Stimulated activated CD4-positive, alpha-beta T cell treated with anti-CD3 and anti-CD28 coated beads, Interleukin-12 subunit alpha, Interleukin-12 subunit beta, amount 100 ng/mL, for 48 hours (primary cell): Measurements from ENCODE around the gene TMEM147.

ENCODE experiments used
- DNase-seq, 3 donors: peaks; one replicate each; pipeline ENCODE4 v3.0.0-alpha.2; 2020; ENCODE audit warnings: low read depth in 2 of 3, low spot score in 1 of 3

TMEM147 gene, protein sequence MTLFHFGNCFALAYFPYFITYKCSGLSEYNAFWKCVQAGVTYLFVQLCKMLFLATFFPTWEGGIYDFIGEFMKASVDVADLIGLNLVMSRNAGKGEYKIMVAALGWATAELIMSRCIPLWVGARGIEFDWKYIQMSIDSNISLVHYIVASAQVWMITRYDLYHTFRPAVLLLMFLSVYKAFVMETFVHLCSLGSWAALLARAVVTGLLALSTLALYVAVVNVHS

DNA sequence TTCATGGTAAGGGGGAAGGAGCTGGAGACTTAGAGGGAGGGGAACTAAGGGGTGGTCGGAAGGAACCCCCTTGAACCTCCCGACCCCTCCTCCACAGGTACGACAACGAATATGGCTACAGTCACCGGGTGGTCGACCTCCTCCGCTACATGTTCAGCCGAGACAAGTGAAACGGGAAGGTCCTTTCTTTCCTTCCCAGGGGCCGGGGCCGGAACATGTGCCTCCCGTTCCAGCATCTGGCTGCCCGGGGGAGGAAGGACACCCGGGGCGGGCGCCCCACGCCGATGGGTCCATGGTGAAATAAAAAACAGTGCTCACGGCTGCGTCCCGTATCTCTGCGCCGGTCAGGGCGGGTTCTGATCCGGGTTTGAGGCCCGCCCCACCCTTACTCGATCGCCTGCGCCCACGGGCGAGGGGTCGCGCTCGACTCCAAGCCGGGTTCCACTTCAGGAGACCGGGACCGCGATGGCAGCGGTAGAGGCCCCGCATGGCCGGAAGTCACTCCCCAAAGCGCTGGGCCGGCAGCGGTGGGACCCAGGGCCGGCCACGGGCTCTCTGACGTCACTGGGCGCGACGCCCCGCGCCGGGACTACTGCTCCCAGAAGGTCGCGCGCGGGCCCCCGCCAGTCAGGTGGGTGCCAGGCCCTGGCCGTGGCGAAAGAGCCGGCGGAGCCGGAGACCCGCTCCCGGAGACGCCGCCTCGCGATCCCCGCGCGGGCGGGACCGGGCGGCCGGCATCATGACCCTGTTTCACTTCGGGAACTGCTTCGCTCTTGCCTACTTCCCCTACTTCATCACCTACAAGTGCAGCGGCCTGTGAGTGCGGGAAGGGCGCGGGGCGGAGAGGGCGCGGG lies at the start of gene TMEM147:
Gene TMEM147 (plus strand): TSS at position 626 of the 854 bp plus-strand sequence. CDS start 114 bp downstream, at position 740.
- peak; percentile 66 to 86 (median 72) for DNase-seq

DNA sequence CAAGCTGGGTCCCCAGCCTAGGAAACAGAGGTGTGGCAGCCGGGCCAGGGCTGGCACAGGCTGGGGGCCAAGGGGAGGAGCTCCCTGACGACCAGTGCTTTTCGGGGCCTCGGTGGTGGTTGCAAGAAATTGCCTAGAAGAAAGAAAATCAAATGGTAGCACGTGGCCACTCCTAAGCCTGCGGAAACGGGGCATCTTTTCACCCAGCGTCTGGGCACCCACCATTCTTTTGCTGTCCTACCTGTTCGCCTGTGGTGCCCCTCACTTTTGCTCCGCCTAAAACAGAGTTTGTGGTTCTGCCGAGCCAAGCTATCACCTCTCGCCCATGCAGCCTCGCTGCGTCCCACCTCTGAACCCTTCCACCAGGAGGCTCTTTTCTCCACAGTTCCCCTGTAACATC lies 48.0 kb upstream of the TMEM147 start:
- DNase-seq = no peak

DNA sequence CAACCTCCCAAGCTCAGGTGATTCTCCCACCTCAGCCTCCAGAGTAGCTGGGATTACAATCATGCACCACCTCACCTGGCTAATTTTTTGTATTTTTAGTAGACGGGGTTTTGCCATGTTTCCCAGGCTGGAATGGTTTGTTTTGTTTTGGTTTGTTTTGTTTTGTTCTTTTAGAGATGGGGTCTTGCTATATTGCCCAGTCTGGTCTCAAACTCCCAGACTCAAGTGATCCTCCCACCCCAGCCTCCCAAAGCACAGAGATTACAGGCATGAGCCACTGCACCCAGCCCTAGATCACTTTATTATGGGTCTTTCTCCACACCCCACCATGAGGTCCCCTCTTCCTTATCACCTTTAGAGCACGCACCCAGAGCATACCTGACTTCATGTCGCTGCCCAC lies 47.2 kb upstream of the TMEM147 start:
- no peak for DNase-seq

DNA sequence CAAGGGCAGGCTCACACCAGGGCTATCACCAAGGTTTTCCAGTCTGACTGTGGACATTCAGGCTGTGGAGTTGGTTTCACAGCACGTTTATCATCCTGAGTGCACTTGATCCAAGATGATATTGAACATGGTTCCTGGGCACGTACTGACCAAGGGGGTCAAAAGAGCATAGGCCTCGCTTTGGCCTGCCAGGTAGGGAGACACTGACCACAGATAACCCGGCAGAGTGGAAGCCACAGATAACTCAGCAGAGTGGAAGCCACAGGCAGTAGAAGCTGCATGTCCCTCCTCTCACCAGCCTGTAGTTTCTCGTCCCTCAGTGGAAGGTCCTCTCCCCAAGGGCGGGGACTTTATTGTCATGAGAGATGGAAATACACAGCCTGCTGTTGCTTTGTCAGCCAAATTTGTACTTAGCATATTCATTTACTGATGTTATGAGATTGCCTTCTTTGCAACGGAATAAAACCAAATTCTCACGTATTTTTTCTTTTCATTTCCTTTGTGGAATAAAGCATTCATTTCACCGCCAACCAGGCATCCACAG lies 46.4 kb upstream of the TMEM147 start:
- no peak for DNase-seq

DNA sequence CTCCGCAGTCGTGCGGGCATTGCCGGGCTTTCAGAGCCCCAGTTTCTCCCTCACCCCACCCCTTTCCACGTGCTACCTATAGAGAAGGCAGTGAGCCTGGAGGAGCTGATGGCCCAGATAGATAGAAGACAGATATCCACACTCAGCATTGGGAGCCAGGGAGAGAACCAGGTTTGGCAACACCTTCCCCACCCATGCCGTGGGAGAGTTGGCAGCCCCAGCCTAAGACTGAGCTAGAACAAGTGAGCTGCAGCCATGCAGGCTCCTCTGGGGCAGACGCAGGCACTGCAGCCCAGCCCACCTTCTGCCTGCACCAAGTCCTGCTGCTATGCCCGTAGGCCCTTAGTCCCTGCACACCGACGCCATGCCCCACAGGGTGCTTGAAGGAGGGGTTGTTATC lies 44.8 kb upstream of the TMEM147 start:
- DNase-seq = no peak

DNA sequence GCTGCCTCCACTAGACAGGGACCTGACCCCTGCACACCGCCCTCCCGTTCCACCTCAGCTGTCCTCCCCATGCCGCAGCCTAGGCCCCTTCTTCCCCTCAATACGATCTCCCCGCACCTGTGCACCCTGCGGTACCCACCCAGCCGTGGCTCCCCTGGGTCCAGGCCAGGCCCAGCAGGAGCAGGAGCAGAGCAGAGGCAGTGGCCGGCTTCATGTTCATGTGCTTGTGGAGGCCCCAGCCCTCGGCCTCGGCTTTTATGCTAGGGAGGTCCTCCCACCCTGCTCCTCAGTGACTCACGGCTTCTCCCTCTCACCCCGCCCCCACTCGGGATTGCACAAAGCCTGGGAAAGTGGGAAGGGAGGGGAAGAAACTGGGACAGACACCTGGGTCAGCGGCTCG lies 43.7 kb upstream of the TMEM147 start:
- no peak for DNase-seq

DNA sequence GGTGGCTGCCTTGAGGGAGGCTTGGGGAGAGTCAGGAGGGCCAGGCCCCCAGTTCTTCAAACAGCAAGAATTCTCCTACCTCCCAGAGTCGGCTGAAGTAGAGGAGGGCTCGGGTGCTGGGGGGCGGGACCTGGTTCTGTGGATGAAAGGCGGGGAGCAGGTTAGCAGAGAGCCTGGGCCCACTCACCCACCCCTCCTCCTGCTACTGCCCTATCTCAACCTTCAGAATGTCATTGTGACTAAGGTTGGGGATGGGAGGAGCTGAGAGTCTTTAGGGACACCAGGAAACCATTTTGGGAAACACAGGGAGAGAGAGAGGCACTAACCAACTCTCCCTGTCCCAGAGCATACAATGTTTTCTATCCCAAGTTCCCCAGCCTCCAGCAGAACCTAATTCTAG lies 42.7 kb upstream of the TMEM147 start:
- DNase-seq = no peak

DNA sequence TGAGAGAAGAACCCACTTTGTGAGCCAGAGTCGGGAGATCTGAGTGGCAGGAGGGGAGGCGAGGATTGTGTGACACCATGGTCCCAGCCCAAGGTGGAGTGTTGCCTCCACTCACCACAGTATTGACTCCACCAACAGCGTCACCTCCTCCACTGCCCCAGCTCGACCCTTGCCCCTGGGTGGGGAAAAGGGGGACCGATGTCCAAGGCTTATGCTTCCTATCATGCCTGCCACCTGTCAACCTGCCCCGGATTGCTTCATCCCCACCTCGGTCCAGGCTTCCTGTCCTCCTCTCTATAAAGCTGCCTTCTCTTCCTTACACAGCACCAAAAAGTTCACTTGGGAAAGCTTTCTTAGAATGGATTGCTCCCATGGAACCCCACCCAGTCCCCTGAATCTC lies 39.4 kb upstream of the TMEM147 start:
- DNase-seq = no peak

DNA sequence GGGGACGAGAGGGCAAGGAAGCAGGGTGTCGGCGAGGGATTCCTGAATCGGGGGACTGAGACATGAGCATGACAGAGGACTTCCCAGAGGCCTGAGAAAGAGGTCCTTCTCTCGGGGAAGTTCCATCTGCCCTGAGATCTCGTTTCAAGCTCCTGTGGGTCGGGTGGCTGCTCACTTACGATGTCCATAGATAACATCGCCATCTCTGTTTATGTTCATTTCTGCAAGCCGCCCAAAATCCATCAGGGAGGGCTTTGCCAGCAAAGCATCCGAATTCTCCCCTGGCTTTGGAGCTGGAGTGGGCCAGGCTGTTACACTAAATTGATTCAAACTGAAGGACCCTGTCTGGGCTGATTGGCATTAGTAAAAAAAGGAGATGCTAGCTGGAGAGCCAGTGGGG lies 37.9 kb upstream of the TMEM147 start:
- no peak for DNase-seq

DNA sequence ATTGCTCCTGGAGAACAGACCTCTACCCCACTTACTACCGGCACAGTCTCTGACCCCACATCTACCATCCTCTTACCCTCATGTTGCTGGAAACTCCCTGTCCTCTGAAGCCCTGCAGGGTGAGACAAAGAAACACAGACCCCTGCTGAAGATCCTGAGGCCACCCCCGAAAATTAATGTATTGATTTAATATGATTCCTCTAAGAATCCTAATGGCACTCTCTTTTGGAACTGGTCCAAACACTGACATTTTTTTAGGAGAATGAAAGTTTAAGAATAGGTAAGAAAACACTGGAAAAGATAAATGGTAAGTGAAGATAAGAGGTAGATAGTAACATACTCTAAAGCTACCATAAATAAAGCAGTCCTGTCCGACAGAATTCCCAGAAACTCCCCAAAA lies 37.3 kb upstream of the TMEM147 start:
- no peak for DNase-seq

DNA sequence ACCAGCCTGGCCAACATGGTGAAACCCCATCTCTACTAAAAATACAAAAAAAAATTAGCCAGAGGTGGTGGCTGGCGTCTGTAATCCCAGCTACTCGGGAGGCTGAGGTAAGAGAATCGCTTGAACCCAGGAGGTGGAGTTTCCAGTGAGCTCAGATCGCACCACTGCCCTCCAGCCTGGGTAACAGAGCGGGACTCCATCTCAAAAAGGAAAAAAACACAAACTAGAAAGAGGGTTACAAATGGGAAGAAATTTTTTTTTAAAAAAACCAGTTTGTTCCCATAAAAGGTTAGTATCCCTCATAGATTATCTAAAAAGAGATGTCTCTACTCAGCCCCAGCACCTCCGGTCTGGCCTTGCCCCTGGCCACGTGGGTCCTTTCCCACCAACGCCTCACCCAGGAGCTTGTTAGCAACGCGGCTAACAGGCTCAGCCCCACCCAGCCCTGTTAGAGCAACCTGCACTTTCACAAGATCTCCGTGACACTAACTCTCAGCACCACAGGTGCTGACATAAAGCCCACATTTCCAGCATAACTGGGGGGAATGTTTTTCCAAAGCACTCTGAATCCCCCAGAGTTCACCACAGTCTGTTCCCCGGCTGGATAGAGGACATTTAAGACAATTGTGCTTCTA lies 36.3 kb upstream of the TMEM147 start:
- DNase-seq = peak in 1 of 3 donors; percentile 21

DNA sequence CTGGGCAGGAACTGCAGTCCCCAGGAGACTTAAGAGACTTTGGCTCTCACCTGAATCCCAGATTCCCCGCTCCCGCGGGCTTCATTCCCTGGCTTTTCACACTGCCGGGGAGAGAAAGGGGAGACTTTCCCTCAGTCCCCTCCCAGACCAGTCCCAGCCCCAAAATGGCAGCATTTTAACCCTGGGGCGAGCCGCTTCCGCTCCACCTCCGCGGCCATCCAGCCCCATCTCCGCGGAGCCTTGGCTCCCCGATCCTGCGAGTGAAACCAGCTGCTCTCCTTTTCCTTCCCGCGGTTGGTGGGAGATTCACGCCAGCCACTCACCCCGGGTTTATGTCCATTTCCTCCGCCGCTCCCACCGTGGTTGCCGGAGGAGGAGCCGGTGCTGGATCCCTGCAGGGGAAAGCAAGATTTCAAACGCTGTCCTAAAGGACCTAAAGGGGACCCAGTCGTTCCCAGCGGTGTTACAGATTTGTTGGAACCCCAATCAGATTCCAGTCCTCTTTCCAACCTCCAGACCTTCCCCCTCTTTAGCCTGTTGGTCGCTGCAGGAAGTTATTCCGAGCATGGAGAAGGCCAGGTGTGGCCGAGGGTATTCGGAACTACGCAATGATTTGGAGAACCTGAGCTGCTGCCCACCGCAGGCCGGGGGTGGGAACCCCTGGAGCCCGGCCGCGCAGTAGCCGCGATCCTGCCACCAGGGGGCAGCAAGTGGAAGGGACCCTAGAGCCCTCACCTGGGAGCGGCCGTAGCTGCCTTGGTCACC lies 35.4 kb upstream of the TMEM147 start:
- peak; percentile 38 to 76 (median 71) for DNase-seq

DNA sequence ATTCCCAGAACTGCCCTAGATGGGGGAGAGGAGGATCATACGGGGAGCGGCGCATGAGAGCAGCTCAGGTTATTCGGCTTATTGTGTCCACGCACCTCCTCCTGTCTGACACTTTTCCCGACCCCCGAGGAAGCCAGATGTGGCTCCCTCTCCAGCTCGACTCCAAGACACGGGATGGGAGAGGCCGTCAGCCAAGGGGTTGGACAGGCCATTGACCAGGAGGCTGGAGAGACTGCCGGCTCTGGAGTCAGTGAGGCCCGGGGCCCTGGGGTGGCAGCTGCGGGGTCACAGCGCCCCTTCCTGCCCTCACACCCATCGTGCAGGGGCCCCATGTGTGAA lies 34.8 kb upstream of the TMEM147 start:
- DNase-seq = no peak

DNA sequence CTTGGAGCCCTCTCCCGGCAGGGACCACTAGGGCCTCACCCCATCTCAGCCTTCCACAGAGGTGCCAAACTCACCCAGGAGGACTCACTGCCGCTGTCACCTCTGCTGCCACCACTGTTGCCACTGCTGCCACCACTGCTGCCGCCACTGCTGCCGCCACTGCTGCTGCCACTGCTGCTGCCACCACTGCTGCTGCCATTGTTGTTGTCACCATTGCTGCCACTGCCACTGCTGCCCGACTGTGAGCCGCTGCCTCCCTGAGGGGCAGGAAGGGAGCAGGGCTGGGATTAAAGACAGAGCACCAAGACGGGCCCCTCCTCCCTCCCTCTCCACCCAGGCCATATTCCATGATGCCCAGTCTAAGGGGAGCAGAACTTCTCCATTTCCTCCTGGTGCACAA lies 34.1 kb upstream of the TMEM147 start:
- no peak for DNase-seq

DNA sequence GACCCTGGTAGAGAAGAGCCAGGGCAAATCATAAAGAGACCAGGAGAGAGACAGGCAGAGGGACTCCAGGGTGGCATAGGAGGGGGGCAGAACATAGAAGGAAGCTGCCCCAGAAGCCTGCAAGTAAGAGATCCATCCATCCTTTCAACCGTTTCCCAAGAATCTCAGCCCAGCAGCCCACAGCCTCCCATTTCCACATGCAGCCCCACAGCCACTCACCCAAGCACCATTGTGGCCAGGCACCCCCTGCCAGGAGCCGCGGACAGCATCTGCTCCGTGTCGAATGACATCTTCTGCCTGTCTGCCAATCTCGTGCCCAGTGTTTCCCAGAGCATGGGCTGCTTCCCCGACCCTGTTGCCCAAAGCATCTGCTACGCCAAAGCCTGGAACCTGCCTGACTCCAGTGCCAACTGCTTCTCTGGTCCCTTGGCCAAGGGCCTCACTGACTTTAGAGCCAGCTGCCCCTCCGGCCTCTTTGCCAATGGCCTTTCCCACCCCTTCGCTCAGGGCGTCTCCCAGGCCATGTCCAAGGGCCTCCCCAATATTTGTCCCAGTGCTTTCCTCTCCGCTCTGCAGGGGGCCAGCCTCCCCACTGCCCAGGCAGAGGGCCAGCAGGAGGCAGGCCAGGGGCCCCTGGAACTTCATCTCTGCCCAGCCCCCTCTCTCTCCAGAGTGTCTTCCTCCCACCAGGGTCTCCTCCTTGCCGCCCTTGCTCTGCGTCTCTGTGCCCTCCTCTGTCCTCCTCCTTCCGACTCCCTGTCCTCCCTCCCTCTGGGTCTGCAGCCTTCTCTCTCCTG lies 32.4 kb upstream of the TMEM147 start:
- no peak for DNase-seq

DNA sequence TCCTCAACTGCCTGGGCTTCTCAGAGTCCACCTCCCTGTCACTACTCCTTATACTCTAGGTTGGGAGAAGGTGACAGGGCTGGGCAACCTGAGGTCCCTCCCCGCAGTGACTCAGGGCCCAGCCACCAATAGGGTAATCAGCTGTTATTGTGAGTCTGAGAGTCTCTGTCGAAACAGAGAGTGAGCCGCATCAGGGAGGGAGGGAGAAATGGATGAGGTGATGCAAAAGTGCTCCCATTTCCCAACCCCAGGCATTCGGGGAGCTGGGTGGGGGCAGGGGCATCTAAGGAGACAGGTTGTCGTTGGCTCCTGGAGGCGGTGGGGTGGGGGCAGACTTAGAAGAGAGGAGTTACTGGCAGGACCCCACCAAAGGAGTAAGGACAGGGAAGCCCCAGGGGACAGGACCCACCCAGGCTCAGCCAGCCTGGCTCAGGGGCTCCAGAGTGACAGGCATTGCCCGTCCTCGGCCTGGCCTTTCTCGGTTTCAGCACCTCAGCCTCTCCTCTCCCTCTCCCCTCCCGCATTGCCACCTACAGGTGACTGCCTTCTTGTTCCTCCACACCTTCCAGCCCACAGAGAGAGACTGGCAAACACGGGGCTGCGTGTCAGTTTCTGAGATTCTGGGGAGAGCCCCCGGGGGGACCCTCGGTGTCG lies 31.7 kb upstream of the TMEM147 start, which contains the start of gene DMKN:
Gene DMKN (minus strand): TSS at position 22 of the 654 bp plus-strand sequence. CDS start 174 bp downstream, outside the sequence.
- DNase-seq = no peak

DNA sequence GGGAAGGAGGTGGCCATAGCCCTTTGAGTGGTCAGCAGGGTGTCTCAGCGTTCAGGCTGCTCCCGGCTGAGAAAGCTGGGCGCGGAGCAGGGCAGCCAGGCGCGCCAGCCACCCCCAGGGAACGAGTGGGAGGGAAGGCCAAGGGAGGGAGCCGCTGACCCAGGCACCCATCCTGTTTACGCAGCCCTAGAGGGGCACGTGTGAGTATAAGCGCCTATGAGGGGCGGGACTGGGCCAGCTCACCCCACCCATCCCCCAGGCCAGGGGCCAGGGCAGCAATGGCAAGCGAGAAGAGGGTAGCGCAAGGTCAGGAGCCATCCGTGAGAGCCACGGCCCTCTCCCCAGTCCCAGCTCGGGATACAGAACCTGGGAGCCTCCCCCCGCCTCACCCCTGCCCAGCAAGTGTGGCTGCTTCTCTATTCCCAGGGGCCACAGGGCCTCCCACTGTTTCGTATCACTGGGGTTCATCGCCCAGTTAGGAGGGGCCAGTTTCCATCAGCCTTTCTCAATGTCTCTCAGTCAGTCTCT lies 31.1 kb upstream of the TMEM147 start:
- no peak for DNase-seq

DNA sequence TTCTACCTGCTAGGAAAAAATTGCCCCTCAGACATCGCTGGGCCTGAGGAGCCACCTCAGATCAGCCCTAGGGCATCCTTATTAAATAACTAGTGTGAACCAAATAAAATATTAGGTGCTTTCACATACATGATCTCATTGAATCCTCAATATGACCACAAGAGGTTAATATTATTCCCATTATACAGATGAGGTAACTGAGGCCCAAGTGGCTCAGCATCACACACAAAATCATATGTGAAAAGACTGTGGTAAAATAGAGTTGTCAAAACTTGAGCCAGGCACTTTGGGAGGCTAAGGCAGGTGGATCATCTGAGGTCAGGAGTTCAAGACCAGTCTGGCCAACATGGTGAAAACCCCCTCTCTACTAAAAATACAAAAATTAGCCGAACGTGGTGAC lies 29.1 kb upstream of the TMEM147 start:
- DNase-seq = no peak

DNA sequence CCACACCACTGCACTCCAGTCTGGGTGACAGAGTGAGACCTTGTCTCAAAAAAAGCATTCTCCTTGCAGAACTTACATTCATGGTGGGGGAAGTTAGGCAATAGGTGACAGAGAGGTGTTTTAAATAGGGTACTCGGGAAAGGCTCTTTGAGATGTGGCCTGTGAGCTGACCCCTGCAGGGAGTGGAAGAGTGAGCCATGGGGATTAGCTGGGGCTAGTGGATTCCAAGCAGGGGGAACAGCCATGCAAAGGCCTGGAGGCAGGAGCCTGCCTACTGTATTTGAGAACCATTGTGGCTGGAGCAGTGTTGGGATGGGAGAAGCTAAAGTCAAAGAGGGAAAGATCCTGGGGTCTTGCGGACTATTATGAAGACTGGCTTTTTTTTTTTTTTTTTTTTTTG lies 28.1 kb upstream of the TMEM147 start:
- DNase-seq = no peak

DNA sequence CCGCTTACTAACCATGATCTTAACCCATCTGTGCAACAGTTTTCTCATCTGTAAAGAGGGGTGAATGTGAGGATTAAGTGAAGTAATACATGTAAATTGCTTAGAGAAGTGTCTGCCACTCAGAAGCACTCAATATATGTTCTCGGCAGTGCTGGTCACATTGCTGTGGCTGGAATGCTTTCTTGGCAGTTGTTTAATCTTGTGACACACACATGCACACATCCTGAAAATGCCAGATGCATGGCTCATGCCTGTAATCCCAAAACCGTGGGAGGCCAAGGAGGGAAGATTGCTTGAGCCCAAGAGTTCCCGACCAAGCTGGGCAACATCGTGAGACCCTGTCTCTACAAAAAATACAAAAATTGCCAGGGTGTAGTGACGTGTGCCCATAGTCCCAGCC lies 27.1 kb upstream of the TMEM147 start:
- no peak for DNase-seq
